ENCODE data around the gene FANCB. TPM values are rescaled to one million over a fixed set of nuclear protein-coding genes. Genes with fewer than 3 reads are reported as not detected.

Gene FANCB
- 0.92 TPM for polyA plus RNA-seq (2012; ENCODE audit: insufficient read length, low read depth)

DNA sequence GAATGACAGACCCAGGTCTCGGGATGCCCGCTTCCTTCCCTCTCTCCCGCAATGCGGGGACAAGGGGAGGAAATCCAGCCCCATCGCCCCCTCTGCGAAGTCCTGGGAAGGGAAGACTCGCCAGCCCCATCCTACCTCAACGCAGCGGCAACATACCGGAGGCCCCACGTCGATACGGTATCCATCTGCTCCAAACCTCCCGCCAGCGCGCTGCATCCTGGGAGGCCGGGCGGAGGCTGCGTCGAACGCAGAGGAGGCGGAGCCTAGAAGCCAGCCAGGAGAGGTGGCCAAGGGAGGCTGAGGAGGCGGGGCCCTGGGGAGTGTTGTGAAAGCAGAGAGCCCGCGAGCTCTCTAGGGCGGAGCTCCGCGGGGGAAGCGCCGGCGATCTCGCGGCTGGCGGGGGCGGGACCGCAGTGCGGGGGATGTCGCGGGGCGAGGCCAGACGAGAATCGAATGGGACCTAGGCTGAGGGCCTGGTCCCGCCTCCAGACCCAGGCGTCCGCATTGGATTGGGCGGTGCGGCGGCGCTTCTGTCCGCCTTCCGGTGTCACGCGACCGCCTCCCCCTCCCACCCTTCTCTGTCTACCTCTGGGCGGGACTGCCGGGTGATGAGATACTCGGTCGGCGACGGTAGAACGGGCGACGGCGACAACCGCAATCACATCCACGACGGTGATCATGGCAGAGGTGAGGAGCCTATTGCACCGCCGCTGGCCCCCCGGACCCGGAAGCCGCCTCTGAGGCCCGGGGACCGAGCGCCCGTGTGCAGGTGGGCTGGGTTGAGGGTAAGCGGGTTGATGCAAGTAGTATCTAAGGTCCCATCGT lies at the start of gene FANCB, which contains the start of gene MOSPD2:
Gene FANCB (minus strand): TSS at position 219 of the 825 bp plus-strand sequence. CDS start 7,559 bp downstream, outside the sequence.
Gene MOSPD2 (plus strand): TSS at position 571 of the 825 bp plus-strand sequence. CDS start 108 bp downstream, at position 679.
- TF ChIP-seq FOXP2 (optimal IDR thresholded peaks at IDR 0.05; ENCODE audit: borderline replicate concordance, extremely low read depth, extremely low read length, insufficient read depth) (no peak), POLR2AphosphoS5 (IDR thresholded peaks at IDR 0.05; ENCODE audit: low read depth, low read length) (peak; percentile 71)

- TF ChIP-seq FOXP2 (optimal IDR thresholded peaks at IDR 0.05; ENCODE audit: borderline replicate concordance, extremely low read depth, extremely low read length, insufficient read depth) (no peak), REST (IDR thresholded peaks at IDR 0.05; ENCODE audit: insufficient read depth in 1 of 2, low read depth in 2 of 2, low read length in 2 of 2) (no peak), TAF1 (IDR thresholded peaks at IDR 0.05; ENCODE audit: borderline replicate concordance, insufficient read depth, low read length) (no peak), SIN3A (IDR thresholded peaks at IDR 0.05; ENCODE audit: borderline replicate concordance, insufficient read depth, low read length) (no peak), POLR2AphosphoS5 (IDR thresholded peaks at IDR 0.05; ENCODE audit: low read depth, low read length) (no peak)
Measured at GRCh38 chrX:14922437-14922836, 49.6 kb upstream of the FANCB start.

- TF ChIP-seq REST (IDR thresholded peaks at IDR 0.05; ENCODE audit: insufficient read depth in 1 of 2, low read depth in 2 of 2, low read length in 2 of 2) (no peak), FOXP2 (optimal IDR thresholded peaks at IDR 0.05; ENCODE audit: borderline replicate concordance, extremely low read depth, extremely low read length, insufficient read depth) (no peak), SIN3A (IDR thresholded peaks at IDR 0.05; ENCODE audit: borderline replicate concordance, insufficient read depth, low read length) (no peak), POLR2AphosphoS5 (IDR thresholded peaks at IDR 0.05; ENCODE audit: low read depth, low read length) (no peak), TAF1 (IDR thresholded peaks at IDR 0.05; ENCODE audit: borderline replicate concordance, insufficient read depth, low read length) (no peak)
Measured at GRCh38 chrX:14920196-14920595, 47.3 kb upstream of the FANCB start.

DNA sequence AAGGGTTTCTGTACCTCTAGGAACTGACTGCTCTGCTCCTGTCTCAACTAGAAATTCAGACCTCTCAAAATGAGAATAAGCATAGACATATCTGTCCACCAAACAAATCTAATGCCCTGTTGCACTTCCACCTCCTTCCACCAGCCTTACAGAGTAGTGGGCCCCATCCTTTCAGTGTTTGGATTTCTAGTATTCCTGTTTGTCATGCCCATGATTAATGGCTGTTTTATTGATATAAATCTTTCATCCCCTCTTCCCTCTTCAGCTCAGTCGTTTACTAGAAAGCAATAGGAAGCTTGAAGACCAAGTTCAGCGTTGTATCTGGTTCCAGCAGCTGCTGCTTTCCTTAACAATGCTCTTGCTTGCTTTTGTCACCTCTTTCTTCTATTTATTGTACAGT lies 46.5 kb upstream of the FANCB start:
- TF ChIP-seq TAF1 (IDR thresholded peaks at IDR 0.05; ENCODE audit: borderline replicate concordance, insufficient read depth, low read length): no peak
- no peak for TF ChIP-seq REST (IDR thresholded peaks at IDR 0.05; ENCODE audit: insufficient read depth in 1 of 2, low read depth in 2 of 2, low read length in 2 of 2)
- TF ChIP-seq SIN3A (IDR thresholded peaks at IDR 0.05; ENCODE audit: borderline replicate concordance, insufficient read depth, low read length): no peak
- TF ChIP-seq POLR2AphosphoS5 (IDR thresholded peaks at IDR 0.05; ENCODE audit: low read depth, low read length): no peak
- no peak for TF ChIP-seq FOXP2 (optimal IDR thresholded peaks at IDR 0.05; ENCODE audit: borderline replicate concordance, extremely low read depth, extremely low read length, insufficient read depth)

DNA sequence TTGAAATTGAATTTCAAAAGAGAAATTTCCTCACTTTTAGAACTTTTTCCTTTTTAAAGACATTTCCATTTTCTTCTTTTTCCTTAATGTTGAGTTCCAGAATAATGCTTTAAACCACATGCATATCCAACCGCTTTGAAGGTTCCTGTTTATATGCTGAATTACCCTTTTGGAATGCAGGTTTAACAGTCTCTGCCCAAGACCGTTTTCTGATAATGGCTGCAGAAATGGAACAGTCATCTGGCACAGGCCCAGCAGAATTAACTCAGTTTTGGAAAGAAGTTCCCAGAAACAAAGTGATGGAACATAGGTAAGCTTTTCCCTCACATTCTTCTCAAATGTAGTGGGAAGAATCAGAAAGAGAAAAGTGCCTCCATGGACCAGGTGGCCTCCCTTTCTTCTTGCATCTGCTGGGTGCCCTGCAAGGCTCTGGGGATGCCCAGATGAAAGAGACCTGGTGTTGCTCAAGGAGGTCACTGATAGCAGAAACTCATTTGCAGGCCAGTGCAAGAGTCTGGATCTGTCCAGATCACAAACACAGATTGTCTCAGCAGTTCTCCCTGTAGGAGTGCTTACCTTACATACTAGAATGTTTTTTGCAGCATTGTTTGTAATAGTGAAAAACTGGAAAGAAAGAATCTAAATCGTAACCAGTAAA lies 43.3 kb upstream of the FANCB start:
- TF ChIP-seq SIN3A (IDR thresholded peaks at IDR 0.05; ENCODE audit: borderline replicate concordance, insufficient read depth, low read length): no peak
- TF ChIP-seq REST (IDR thresholded peaks at IDR 0.05; ENCODE audit: insufficient read depth in 1 of 2, low read depth in 2 of 2, low read length in 2 of 2): no peak
- no peak for TF ChIP-seq TAF1 (IDR thresholded peaks at IDR 0.05; ENCODE audit: borderline replicate concordance, insufficient read depth, low read length)
- no peak for TF ChIP-seq POLR2AphosphoS5 (IDR thresholded peaks at IDR 0.05; ENCODE audit: low read depth, low read length)
- TF ChIP-seq FOXP2 (optimal IDR thresholded peaks at IDR 0.05; ENCODE audit: borderline replicate concordance, extremely low read depth, extremely low read length, insufficient read depth): no peak

All from PFSK-1 (cell line).